ENCODE data around the gene TLX2. TPM values are rescaled to one million over a fixed set of nuclear protein-coding genes. Genes with fewer than 3 reads are reported as not detected.
A peak's percentile ranks its signal among the peaks of the same experiment; 100 is the strongest.

The TLX2 gene
- total and polyA plus RNA-seq, 12 donors, result not detected

DNA sequence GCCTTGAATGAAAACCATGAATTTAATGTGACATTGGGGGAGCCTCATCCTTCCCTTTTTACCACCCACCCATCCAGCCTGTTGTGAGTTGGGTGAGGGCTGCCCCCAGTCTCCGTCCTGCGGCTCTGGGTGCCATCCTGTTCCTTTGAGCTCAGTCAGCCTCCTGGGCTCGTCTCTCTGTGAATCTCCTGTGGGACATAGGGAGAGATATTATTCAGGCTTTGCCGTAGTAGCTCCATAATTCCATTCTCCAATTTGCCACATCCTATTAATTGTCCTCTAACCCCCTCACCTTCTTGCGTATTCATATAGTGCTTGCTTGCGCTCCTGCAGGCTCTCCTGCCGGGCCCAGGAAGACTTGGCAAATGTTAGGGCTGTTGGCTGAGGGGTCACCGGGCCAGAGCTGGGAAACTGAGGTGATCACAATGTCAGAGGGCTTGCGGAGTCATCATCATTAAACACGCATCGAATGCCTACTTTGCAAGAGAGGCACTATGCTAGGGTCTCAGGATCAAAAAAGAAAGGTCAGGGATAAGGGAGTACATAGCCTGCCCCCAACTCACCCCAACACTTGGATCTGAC lies 12.5 kb downstream of the TLX2 start:
- Histone ChIP-seq H3K27me3 (peaks cover 0 to 4% (median 0%) of the 10 kb centered on the region in 7 donors), H3K4me3 (no peak overlapping the region), H3K27ac (no peak overlapping the region), H3K36me3 (peaks cover 0 to 38% (median 23%) of the 10 kb centered on the region in 9 donors), H3K9me3 (no peaks in the 10 kb centered on the region), H3K4me1 (peaks cover 12 to 33% (median 27%) of the 10 kb centered on the region in 9 donors)
- intact Hi-C loops (cut with DNase I), result loop anchor here in 1 of 10 donors (5.0 kb wide), 1 partner anchor 44 kb away; the partner anchor contains the start of genes CCDC142 and TTC31
- DNase-seq, result no peak
- TF ChIP-seq, protein P1, sequence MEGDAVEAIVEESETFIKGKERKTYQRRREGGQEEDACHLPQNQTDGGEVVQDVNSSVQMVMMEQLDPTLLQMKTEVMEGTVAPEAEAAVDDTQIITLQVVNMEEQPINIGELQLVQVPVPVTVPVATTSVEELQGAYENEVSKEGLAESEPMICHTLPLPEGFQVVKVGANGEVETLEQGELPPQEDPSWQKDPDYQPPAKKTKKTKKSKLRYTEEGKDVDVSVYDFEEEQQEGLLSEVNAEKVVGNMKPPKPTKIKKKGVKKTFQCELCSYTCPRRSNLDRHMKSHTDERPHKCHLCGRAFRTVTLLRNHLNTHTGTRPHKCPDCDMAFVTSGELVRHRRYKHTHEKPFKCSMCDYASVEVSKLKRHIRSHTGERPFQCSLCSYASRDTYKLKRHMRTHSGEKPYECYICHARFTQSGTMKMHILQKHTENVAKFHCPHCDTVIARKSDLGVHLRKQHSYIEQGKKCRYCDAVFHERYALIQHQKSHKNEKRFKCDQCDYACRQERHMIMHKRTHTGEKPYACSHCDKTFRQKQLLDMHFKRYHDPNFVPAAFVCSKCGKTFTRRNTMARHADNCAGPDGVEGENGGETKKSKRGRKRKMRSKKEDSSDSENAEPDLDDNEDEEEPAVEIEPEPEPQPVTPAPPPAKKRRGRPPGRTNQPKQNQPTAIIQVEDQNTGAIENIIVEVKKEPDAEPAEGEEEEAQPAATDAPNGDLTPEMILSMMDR (IDR thresholded peaks at IDR 0.05), result no peak
- no peak for ATAC-seq
- WGBS, 2 donors, result 97 to 98% methylated on average over 11 of the region's 11 CpGs

DNA sequence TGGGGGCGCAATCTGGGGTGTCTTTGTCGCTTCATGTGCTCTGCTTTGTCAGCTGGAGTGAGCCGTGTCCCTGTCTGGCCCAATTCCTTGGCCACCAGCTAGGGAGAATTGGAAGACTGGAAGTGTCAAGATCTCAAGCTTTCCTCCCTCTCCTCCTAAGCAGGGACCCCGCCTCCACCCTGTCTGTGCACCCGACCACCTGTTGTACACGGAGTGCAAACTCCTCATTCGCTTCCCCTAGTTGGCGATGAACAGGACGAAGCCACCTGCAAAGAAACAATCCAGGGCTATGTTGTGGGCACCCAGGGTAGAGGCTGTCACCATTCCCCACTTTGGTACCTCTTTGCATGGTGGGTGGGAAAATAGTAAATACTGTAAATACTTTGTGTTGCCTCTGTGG lies 13.5 kb downstream of the TLX2 start:
- DNase-seq, result no peak
- Histone ChIP-seq H3K27me3 (no peaks in the 10 kb centered on the region), H3K36me3 (peaks cover 0 to 48% (median 29%) of the 10 kb centered on the region in 9 donors), H3K4me3 (no peak overlapping the region), H3K9me3 (no peaks in the 10 kb centered on the region), H3K27ac (no peak overlapping the region), H3K4me1 (peaks cover 12 to 35% (median 31%) of the 10 kb centered on the region in 9 donors)
- WGBS, 2 donors, result 97 to 98% methylated on average over 9 of the region's 9 CpGs
- ATAC-seq, result no peak
- TF ChIP-seq, protein P1 (IDR thresholded peaks at IDR 0.05), result no peak
- intact Hi-C loops (cut with DNase I), result loop anchor here in 3 of 10 donors (2.0 to 5.0 kb wide), 3 partner anchors 25 to 45 kb away; partner anchors contain the start of genes CCDC142 (in 1 of the 3), DOK1 (in 1 of the 3) and TTC31 (in 1 of the 3)

DNA sequence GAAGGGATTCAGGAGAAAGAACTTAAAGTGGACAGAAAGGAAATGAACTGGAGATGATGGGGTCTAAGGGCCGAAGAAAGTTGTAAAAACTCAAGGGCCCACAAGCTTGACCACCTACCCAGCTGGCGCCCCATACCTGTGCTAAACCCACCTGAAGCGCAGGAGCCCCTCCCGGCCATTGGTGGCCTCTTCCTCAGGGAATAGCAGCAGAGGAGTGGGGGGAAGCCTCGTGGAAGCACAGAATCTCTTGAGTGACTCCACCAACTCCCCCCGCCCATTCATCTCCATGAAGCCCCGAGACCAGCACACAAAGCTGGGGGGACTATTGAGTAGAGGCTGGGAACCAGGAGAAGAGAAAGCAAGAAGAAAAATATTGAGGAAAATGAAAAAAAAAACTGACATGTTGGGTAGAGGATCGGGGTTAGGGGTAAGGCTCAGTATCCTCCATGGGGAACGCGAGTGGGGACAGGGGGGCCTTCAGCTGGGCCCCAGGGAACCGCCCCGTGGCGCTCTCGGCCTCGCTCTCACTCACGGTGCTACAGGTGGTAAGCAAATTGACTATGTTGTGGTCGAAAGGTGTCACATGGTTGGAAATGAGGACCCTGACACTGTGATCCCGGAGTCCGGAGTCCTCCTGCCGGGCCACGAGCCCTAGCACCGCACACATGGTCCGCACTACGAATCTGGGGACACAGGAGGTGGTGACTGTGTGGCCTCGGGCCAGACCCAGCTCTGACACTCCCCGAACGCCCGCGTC lies 14.5 kb downstream of the TLX2 start:
- peaks cover 12 to 35% (median 31%) of the 10 kb centered on the region in 9 donors for H3K4me1 ChIP-seq
- no peaks in the 10 kb centered on the region for H3K27me3 ChIP-seq
- H3K9me3 ChIP-seq, result no peaks in the 10 kb centered on the region
- peak overlapping the region; percentile 63 to 97 (median 88) for H3K4me3 ChIP-seq
- TF ChIP-seq, protein P1 (IDR thresholded peaks at IDR 0.05), result no peak
- 16 to 17% methylated on average over 29 of the region's 29 CpGs for WGBS, 2 donors
- peaks cover 0 to 58% (median 34%) of the 10 kb centered on the region in 9 donors for H3K36me3 ChIP-seq
- H3K27ac ChIP-seq, result peak overlapping the region; percentile 72 to 95 (median 91)
- intact Hi-C loops (cut with DNase I), result loop anchor here in 6 of 10 donors (1.0 to 5.0 kb wide), 5 partner anchors 21 to 46 kb away; partner anchors contain the start of genes TTC31 (in 4 of the 6), PCGF1 (in 2 of the 6), CCDC142 (in 1 of the 6) and DOK1 (in 1 of the 6)
- DNase-seq, result no peak
- ATAC-seq, result peak in 7 of 8 donors; percentile 0 to 29 (median 7)

Measured in heart right ventricle (tissue), 16 donors.